H1 (cell line): ENCODE measurements around the gene ITGB2.

ENCODE experiments used
- BACH1 ChIP-seq: IDR thresholded peaks from 2 replicates; pipeline ENCODE4 v1.6.1; 2012; ENCODE audit warnings: low read length, improper control_type of control experiment
- CTCF ChIP-seq, 3 experiments: IDR thresholded peaks; 1 replicate in 2 of 3; 2 replicates in 1 of 3; pipeline versions ENCODE4 v1.5.1 to v1.6.1; 2011; ENCODE audit warnings: low read length in 3 of 3, mild to moderate bottlenecking in 3 of 3, inconsistent platforms in 2 of 3, low read depth in 1 of 3, moderate library complexity in 1 of 3; ENCODE audit not compliant: insufficient read depth in 1 of 3; ENCODE audit errors: control extremely low read depth in 1 of 3
- HDAC6 ChIP-seq: IDR thresholded peaks from one replicate; pipeline ENCODE4 v1.7.1; 2012; ENCODE audit warnings: low read depth, mild to moderate bottlenecking, inconsistent platforms, low read length, moderate library complexity
- JUND ChIP-seq: IDR thresholded peaks from 2 replicates; pipeline ENCODE4 v1.6.1; 2011; ENCODE audit warnings: mild to moderate bottlenecking, improper control_type of control experiment, low read length
- RAD21 ChIP-seq, 2 experiments: IDR thresholded peaks in 1 of 2; conservative IDR thresholded peaks in 1 of 2; 2 replicates each; pipeline ENCODE4 v1.6.1; 2011; ENCODE audit warnings: low read depth in 2 of 2, low read length in 2 of 2, improper control_type of control experiment in 1 of 2, inconsistent platforms in 1 of 2, mild to moderate bottlenecking in 1 of 2, moderate library complexity in 1 of 2
- SP1 ChIP-seq: IDR thresholded peaks from 2 replicates; pipeline ENCODE4 v1.6.1; 2011; ENCODE audit warnings: low read depth, low read length
- TAF1 ChIP-seq: IDR thresholded peaks from 2 replicates; pipeline ENCODE4 v1.6.1; 2011; ENCODE audit warnings: mild to moderate bottlenecking, low read depth, low read length

DNA sequence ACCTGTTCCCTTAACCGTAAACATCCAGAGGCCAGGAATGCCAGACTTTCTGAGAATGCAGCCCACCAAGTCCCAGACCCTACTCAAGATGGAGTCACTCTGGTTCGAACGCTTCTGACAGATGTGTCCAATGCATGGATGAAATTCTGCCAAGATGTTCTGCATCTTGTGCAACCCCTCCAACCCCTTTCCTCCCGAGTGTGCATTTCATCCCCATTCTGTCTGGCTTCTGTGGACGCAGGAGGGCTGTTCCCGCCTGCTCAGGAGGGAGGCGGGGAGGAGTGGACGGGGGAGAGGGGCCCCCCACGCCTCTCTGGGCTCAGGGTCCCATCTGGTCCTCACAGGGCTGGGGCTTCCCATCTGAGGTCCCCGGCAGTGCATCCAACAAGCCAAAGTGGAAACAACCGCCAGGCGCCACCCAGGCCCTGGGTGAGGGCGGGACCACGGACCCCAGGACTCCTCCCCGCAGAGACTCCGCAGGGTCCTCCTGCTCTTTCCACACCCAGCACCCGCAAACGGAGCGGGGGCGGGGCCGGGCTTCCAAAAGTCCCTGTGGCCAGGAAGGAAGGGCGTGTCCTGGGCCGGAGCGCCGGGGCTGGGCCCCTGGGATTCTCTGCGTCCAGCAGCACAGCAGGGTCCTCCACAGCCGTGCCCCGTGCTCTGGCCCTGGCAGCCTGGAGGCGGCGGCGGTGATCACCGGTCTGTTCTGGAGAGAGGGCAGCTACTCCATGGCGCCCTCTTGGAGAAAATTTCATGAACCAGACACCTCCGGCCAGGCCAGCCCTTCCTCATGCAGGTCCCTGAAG is 75.1 kb downstream of the ITGB2 start:
- TF ChIP-seq JUND (no peak), HDAC6 (no peak), CTCF (IDR thresholded peaks at IDR 0.05; ENCODE audit: control extremely low read depth in 1 of 3, insufficient read depth in 1 of 3, low read depth in 1 of 3, low read length in 3 of 3) (peak in 2 of 3 experiments; percentile 49 to 56; a peak in 3 of 4 replicates), RAD21 (IDR thresholded peaks at IDR 0.05 in 1 of 2, conservative IDR thresholded peaks at IDR 0.05 in 1 of 2; ENCODE audit: low read depth in 2 of 2, low read length in 2 of 2) (peak; percentile 7 to 50; a peak in 3 of 4 replicates), TAF1 (peak; percentile 29; the same call in 1 of the 2 replicates), SP1 (no peak), BACH1 (no peak)
